Activated naive CD8-positive, alpha-beta T cell (primary cell): ENCODE results near the gene C4orf33.

Source experiments
- H3K27ac Mint-ChIP-seq: one replicate; pipeline ENCODE4 v1.8.0; 2021; ENCODE audit warnings: mixed read lengths
- H3K27me3 Mint-ChIP-seq: one replicate; pipeline ENCODE4 v1.8.0; 2021; ENCODE audit warnings: mixed read lengths
- H3K36me3 Mint-ChIP-seq: one replicate; pipeline ENCODE4 v1.8.0; 2021; ENCODE audit warnings: mixed read lengths
- H3K4me1 Mint-ChIP-seq: one replicate; pipeline ENCODE4 v1.8.0; 2021; ENCODE audit warnings: low read depth, mixed read lengths
- H3K4me3 Mint-ChIP-seq: one replicate; pipeline ENCODE4 v1.8.0; 2021; ENCODE audit warnings: mild to moderate bottlenecking, mixed read lengths
- H3K9me3 Mint-ChIP-seq: one replicate; pipeline ENCODE4 v1.8.0; 2021; ENCODE audit warnings: low read depth, mixed read lengths

Gene C4orf33

DNA sequence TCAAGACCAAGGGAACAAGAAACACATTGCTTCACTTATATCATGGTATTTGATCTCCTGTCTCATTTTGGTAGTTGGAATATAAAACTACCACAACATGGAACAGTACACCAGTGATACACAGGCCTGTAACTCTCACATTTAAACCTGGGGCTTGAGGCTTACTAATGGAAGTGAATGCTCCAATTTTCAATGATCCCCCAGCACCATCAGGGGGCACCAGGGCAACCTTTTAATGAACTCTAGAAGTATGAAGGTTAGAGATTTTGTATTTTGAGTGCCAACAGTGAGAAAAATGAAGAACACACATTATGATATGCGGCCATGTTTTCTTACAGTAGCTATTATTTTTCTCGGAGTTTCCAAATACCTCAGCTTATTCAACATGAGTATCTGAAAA lies 50.7 kb downstream of the C4orf33 start:
- Mint-ChIP-seq H3K27ac (no peak overlapping the region), H3K4me3 (no peak overlapping the region), H3K4me1 (no peaks in the 10 kb centered on the region), H3K36me3 (no peaks in the 10 kb centered on the region), H3K27me3 (peaks cover 4% of the 10 kb centered on the region), H3K9me3 (no peaks in the 10 kb centered on the region)

DNA sequence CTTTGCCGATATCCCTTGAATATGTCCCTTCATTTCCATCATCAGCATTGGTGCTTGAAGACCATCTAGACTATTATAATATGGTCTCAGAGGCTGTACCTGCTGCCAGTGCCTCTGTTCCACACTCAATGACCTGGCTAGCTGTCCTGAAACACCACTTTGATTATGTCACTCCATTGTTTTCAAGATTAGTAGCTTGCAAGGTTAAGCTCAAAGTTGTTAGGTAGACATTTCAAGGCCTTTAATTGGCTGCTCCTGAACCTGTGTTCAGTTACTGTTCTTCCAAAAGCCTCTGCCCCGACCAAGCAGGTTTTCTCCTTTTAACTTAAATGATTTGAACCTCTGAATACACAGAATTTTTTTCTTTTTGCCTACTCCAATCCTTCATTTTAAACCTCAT lies 52.9 kb downstream of the C4orf33 start:
- Mint-ChIP-seq H3K9me3 (no peaks in the 10 kb centered on the region), H3K27me3 (peaks cover 6% of the 10 kb centered on the region), H3K27ac (no peak overlapping the region), H3K4me1 (no peaks in the 10 kb centered on the region), H3K36me3 (no peaks in the 10 kb centered on the region), H3K4me3 (no peak overlapping the region)

- Mint-ChIP-seq H3K4me1 (no peaks in the 10 kb centered on the region), H3K36me3 (no peaks in the 10 kb centered on the region), H3K27ac (no peak overlapping the region), H3K27me3 (peaks cover 5% of the 10 kb centered on the region), H3K9me3 (no peaks in the 10 kb centered on the region), H3K4me3 (no peak overlapping the region)
These were observed 54.0 kb downstream of the C4orf33 start for GRCh38 chr4:129149906-129150305.

- Mint-ChIP-seq H3K9me3 (no peaks in the 10 kb centered on the region), H3K27me3 (peaks cover 5% of the 10 kb centered on the region), H3K36me3 (no peaks in the 10 kb centered on the region), H3K4me1 (no peaks in the 10 kb centered on the region), H3K4me3 (no peak overlapping the region), H3K27ac (no peak overlapping the region)
These were observed 56.4 kb downstream of the C4orf33 start for GRCh38 chr4:129152350-129152749.

DNA sequence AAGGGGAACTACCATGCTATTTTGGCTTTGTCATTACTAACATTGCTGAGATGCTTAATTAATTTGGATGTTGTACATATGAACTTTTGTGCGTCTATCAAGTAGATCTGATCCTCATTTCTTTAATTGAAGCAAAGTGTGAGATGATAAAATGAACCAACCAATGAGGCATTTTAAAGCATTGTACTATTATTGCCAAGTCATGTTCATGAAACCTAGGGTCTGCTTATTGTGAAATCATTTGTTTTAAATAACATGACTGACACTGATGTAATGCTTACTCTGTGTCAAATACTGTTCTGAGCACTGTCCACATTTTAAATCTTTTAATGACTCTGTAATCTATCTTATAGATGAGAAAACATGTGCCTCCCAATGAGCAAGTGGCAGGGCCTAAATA lies 57.7 kb downstream of the C4orf33 start:
- no peak overlapping the region for H3K4me3 Mint-ChIP-seq
- peaks cover 7% of the 10 kb centered on the region for H3K27me3 Mint-ChIP-seq
- no peak overlapping the region for H3K27ac Mint-ChIP-seq
- H3K4me1 Mint-ChIP-seq = no peaks in the 10 kb centered on the region
- H3K9me3 Mint-ChIP-seq = no peaks in the 10 kb centered on the region
- H3K36me3 Mint-ChIP-seq = no peaks in the 10 kb centered on the region

GRCh38 chr4:129162450-129162849 lies 66.5 kb downstream of the C4orf33 start:
- no peak overlapping the region for H3K27ac Mint-ChIP-seq
- H3K9me3 Mint-ChIP-seq = peaks cover 7% of the 10 kb centered on the region
- no peaks in the 10 kb centered on the region for H3K4me1 Mint-ChIP-seq
- H3K4me3 Mint-ChIP-seq = no peak overlapping the region
- H3K27me3 Mint-ChIP-seq = peaks cover 13% of the 10 kb centered on the region
- no peaks in the 10 kb centered on the region for H3K36me3 Mint-ChIP-seq

DNA sequence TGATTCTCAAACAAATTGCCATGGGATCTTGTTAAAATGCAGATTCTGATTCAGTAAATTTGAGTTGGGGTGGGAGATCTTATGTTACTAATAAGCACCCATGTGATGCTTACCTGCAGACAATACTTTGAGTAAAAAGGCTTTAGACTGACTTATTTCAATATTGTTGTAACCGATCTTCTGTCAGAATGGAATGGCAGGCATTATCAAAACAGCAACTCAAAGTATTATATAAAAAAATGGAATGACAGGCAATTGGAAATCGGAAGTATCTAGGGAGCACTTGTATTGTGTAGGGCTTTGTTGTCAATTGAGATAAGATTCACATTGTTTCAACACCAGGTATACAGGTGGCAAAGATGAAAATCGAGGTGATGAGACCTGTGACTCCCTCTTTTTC lies 67.5 kb downstream of the C4orf33 start:
- Mint-ChIP-seq H3K9me3 (peaks cover 7% of the 10 kb centered on the region), H3K27ac (no peak overlapping the region), H3K36me3 (no peaks in the 10 kb centered on the region), H3K4me3 (no peak overlapping the region), H3K27me3 (peaks cover 11% of the 10 kb centered on the region), H3K4me1 (no peaks in the 10 kb centered on the region)

GRCh38 chr4:129164243-129164642 lies 68.3 kb downstream of the C4orf33 start:
- H3K4me3 Mint-ChIP-seq = no peak overlapping the region
- no peak overlapping the region for H3K27ac Mint-ChIP-seq
- peaks cover 7% of the 10 kb centered on the region for H3K9me3 Mint-ChIP-seq
- H3K4me1 Mint-ChIP-seq = no peaks in the 10 kb centered on the region
- H3K27me3 Mint-ChIP-seq = peaks cover 12% of the 10 kb centered on the region
- no peaks in the 10 kb centered on the region for H3K36me3 Mint-ChIP-seq
